Stimulated activated CD4-positive, alpha-beta T cell treated with anti-CD3 and anti-CD28 coated beads, Interleukin-4, amount 100 ng/mL, for 4 hours (primary cell): ENCODE results near the gene RRP8.

Experiments used
- DNase-seq, 2 experiments: peaks; one replicate each; pipeline ENCODE4 v3.0.0-alpha.2; 2020

Gene RRP8

DNA sequence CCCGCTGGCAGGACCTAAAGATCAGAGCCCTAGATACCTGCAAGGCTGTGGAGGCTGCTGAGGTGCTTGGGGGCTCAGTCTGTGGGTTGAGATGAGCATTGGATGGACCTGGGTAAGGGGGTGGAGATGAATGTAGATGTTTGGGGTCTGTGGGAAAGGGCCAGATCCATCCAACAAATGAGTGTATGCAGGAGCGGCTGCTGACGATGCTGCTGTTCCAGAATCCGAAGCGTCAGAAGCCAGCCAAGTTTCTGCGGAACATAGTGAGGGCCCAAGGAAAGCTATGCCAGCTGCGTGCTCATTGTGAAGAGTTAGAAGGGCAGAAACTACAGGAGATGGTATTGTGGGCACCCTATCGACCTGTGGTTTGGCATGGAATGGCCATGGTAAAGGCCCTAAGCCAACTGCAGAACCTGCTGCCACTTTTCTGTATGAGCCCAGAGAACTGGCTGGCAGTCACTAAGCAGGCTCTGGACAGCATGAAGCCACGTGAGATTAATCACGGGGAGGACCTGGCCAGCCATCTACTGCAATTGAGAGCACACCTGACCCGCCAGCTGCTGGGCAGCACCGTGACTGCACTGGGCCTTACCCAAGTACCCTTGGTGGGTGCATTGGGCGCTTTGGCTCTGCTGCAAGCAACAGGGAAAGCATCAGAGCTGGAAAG, 36.6 kb downstream of the RRP8 start:
- no peak for DNase-seq

DNA sequence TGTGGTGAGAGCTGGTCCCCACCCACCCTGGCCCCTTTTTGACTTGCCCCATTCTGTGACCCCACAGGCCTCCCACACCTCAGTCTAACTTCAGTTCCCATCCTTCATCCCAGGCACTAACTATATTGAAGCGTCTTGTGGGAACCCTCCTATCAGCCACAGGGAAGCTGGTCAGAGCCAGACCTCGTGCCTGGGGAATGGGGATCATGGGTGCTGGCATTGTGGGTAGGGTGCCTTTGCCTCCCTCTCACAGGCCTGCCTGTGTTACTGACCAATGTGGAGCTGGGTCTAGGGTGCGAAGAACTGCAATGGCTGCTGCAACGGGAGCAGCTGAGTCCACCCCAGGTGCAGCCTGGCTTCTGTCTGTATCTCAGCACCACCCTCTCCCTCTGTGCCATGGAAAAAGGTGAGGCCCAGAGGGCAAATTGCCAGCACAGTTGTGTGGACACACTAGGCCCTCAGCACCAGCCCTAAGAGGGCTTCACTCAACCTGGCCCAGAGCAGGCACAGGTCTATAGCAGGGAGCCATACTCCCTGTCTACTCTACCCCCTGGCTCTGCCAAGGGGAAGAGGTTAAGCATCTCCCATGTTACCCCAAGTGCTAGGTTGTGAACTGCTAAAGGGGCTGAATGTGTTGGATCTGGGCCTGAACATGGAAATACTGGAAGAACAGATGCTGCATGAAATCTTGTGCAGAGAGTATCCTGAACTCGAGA, 37.3 kb downstream of the RRP8 start:
- DNase-seq = no peak

DNA sequence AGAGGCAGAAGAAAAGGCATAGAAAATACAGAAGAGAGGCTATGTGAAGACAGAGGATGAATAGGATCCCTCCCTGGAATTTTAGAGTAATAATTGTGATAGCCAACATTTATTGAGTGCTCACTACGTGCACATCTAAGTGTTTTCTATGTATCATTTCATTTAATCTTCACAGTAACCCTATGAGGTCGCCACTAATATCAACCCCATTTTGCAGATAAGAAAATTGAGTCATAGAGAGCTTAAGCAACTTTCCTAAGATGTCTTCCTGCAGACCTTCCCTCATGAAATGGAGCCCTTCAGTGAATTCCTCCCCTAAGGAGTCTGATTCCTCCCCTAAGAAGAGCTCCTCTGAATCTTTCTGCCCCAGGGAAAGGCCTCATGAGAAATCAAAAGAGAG, 38.1 kb downstream of the RRP8 start:
- DNase-seq = no peak

DNA sequence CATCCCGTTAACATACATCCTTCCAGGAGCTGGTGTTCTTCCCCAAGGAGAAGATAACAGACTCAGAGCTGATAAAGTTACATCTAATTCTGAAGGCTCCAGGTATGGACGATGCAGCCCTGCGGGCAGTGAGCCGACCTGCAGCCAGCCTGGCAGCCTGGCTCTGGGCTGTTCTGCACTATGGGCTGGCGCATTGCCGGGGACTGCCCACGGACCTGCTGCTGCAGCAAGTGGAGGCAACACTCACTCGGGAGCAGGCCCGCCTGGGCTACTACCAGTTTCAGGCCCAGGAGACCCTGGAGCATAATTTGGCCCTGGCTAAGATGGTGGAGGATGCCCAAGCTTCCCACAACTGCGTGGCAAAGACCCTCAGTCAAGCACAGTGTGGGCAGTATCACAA, 39.7 kb downstream of the RRP8 start:
- no peak for DNase-seq

DNA sequence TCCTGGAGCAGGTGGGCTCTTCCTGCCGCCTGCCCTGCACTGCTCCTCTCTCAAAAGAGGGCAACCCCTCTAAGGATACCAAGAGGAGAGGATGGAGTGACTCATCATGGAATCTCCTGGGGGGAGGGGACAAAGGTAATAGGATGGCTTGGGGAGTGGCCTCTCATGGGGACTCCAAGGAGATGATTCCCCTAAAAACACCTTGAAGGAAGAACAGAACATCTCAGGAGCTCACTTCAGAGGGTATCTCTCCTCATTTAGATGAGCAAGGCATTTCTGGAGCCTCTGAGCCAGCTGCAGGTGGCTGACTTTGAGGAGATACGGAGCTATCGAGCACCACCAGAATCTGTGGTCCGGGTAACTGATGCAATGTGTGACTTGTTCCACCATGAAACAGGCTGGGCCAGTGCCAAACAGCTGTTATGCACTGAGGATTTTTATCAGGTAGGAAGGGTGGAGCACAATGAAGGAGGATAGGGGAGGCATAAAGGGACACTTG, 40.2 kb downstream of the RRP8 start:
- DNase-seq = no peak

DNA sequence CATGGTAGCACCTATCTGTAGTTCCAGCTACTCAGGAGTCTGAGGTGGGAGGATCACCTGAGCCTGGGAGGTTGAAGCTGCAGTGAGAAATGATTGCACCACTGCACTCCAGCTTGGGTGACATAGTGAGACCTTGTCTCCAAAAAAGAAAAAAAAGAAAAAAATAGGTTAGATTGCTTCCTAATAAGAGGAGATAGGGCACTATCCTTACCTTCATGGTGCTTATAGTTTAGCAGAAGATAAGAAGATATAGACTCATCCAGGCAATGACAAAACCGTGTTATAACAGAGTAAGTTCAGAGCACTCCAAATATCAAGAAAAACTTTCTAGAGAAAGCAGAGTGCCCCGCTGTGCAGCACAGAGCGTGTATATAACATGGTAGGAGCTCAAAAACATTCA, 42.1 kb downstream of the RRP8 start:
- no peak for DNase-seq

DNA sequence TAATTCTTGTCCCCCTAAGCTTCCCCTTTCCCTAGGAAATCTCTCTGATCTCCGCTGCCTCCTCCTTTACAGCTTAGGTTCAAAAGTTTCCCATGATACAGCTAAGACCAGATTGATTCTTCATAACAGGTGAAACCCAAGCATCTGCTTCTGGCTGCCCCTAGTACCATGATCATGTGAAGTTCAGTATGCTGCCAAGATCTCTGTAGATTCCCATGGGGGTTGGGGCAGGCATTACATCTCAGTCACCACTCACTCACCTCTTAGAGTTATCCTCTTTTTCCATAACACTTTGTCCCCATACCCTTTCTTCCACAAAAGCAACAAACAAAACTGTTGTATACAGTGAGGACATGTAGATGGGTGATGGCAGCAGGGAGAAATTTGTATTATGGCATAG, 44.0 kb downstream of the RRP8 start:
- no peak for DNase-seq

DNA sequence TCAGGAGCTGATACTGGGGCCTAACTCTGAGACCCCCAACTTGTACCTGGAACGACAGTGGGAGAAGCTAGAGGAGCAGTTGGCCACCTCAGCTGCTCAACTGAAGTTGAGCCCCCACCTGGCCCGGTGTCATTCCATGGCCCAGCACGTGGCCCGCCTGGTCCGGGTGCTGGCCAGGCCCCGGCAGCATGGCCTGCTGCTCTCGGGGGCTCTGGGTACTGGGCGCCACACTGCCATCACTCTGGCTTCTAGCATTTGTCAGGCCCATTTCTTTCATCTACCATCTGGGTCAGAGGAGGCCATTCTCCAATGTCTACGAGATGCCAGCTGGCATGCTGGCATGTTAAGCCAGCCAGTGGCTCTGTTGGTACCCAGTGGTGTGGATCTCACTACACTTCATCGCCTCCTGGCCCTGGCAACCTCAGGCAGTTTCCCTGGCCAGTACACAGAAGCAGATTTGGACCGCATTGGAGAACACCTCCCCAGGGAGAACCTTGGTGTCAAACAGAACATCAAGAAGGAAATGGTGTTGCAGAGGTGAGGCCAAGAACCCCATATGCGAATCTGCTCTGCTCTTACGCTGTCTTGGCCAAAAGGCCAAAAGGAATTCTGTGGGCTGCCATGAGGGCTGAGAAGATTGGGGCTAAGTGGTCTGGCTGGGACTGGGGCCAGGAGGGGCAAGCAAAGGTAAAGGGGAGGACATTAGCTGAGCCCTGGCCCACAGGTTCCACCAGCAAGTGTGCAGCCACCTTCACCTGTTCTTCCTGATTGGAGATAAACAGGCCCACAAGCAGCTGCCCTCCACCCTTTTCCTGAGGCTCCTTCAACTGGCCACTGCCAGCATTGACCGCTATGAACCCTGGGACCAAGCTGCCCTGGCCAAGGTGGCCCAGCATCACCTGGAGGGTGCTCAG, 45.4 kb downstream of the RRP8 start:
- no peak for DNase-seq

DNA sequence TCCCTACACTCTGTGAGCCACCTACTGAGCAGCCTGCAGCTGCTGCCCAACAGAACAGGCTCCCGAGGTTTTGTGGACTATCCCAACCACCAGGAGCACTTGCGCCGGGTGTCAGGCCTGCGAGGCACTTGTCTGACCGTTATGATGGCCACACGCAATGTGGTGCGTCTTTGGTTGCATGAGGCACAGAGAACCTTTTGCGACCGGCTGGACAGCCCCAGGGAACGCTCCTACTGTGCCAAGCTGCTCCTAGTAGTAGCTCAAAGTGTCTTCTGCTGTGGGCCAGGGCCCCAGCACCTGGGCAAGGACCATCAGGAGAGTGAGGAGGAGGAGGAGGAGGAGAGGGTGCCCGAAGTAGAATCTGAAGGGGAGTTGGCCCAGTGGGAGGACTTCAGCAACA, 46.4 kb downstream of the RRP8 start:
- DNase-seq = no peak

DNA sequence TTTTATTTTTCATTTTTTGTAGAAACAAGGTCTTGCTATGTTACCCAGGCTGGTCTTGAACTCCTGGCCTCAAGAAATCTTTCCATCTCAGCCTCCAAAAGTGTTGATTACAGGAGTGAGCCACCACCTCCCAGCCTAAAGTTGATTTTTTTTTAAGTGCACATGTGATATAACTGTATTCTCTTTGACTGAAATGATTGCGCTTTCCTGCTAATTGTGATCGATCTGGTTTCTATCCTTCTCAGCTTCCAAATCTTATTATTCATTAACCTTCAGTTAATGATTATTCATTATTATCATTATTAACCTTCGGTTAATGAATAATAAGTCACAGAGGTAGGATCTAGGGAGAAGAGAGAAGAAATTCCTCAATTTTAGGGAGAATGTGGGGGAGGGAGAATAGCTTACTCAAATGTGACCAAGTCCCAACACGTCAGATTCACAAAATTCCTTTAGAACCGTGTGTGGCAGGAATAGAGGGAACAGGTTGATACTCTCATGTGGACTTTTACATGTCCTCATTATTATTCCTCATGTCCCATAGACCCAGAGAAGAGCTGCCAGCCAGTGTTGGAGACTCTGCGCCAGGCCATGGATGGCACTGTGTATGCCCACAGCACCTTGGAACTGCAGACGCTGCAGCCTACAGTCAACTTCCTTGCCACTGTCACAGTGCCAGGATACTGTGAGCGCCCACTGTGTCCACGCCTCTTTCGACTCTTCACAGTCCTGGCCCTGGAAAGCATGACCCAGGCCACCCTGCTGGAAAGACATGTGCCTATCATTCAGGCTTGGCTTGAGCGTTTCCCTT, 47.1 kb downstream of the RRP8 start:
- no peak for DNase-seq

DNA sequence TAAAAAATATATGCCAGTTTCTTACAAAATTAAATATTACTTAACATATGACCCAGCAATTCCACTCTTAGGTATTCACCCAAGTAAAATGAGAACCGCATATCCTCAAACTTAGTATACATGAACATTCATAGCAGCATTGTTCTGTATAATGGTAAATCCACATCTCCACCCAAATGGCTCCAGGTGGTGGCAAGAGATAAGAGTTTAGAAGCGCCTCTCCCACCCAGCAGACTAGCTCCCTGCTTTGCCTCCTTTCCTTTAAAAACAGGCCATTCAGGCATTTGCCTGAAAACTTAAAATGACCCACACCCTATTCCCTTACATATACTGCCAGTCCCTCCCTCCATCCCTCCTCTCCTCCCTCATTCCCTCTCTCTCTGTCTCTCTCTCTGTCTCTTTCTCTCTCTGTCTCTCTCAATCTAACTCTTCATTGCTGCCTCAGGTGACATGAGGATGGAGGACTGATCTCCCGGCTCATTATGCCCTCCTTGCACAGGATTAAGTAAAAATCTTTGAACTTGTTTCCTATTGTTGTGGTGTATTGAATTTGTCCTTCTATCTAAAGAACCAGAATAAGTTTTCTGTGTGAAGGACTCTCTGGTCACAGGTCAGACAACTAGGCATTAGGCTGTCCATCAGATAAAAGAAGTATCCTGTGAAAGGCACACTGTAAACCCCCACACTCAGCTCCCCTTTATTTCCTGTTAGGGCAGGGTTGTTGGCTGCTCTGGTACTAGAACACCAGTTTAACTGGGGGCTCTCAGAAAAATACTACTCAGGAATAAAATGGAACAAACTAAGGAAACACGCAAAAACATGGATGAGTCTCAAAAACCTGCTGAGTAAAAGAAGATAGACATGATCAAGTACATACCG, 48.3 kb downstream of the RRP8 start:
- DNase-seq = no peak

DNA sequence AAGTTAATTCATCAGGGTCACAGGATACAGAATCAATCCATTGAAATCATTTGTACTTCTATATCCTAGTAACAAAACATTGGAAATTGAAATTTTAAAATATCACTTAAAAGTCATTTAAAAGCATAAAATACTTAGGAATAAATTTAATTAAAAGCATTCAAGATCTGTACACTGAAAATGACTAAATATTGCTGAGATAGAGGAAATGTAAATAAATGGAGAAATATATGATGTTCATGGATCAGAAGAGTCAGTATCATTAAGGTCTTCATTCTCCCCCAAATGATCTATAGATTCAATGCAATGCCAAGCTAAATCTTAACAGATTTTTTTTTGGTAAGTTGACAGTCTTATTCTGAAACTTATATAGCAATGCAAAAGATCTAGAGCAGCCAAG, 49.8 kb downstream of the RRP8 start:
- DNase-seq = no peak

DNA sequence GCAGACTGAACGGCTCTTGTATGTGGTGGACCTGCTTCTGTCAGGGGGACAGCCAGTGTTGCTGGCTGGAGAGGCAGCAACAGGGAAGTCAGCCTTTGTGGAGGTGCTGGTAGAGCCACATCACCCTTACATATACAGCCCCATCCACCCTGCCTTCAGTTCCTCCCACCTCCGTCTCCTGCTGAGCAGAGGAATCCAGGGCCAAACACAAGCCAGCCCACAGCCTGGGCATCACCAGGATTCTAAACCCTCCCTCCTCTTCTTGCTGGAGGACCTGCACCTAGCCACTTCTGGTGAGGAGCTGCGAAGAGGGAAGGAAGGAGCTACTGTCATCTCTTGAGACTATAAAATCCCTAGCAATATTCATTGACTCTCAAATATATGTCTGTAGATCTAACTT, 54.8 kb downstream of the RRP8 start:
- DNase-seq = no peak

DNA sequence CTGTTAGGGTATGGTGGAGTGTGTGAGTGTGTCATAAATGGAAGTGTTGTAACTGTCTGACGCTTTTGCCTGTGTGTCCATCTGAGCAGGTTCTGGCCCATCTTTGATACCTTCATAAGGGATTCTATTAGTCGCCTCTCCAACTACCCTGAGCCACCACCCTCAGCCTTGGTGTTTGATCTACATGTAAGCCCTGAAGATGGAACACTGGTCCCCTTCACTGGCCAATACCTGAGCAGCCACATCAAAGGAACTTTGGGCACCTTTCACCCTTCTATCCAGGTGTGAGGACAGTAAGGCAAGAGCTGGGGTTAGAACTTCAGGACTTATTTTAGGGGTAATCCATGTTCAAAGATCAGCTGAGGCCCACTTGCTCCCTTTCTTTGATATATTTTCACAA, 55.3 kb downstream of the RRP8 start:
- no peak for DNase-seq

DNA sequence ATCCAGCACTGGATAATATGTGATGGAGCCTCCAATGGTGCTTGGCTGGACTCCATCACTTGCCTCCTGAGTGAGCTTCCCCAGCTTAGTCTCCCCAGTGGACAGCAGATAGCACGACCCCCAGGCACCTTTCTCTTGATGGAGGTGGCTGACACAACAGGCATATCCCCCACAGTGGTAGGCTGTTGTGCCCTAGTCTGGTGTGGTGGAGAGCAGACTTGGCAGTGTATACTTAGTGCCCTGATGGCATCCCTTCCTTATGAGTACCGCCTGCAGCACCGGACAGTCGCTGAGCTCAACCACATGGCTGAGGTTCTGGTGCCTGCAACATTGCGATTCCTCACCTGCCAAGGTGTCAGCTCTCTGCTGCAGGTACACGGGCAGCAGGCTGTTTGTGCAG, 56.2 kb downstream of the RRP8 start:
- no peak for DNase-seq

DNA sequence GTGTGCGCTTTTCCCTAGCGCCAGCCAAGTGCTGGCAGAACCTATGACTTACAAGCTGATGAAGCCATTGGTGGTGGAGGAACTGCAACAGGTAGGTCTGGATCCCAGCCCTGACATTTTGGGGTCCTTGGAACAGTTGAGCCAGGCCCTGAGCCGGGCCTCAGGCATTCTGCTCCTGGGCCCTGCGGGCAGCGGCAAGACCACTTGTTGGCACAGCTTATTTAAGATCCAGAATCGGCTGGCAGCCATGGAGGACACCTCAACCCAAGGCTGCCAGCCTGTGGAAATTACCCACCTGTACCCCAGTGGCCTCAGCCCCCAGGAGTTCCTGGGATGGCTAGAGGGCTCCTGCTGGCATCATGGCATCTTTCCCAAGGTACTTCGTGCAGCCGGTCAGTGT, 56.7 kb downstream of the RRP8 start:
- no peak for DNase-seq

DNA sequence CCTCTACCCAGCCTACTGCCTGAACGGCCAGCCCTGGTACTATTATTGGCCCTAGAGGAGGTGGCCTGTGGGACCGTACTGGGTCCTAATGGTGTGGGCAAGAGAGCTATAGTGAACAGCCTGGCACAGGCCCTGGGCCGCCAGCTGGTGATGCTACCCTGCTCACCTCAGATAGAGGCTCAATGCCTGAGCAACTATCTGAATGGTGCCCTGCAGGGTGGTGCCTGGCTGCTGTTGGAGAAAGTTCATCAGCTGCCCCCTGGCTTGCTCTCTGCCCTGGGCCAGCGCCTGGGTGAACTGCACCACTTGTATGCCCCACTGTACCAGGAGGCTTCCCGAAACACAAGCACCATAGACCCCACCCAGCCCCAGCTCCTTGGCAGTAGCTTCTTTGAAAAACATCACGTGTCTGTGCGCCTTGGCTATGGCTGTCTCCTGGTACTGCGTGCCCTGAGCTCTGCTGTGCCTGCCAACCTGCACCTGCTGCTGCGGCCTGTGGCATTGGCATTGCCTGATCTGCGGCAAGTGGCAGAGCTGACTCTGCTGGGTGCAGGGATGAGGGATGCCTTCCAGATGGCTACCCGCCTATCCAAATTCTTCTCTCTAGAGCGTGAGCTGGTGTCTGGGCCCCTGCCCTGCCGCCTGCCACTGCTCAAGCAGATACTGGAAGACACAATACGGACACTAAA, 57.4 kb downstream of the RRP8 start:
- no peak for DNase-seq
